ENCODE results near the gene A4GNT.

GRCh38 chr3:138114431-138114918 is 17.7 kb downstream of the A4GNT start:
- TF ChIP-seq, protein P1, sequence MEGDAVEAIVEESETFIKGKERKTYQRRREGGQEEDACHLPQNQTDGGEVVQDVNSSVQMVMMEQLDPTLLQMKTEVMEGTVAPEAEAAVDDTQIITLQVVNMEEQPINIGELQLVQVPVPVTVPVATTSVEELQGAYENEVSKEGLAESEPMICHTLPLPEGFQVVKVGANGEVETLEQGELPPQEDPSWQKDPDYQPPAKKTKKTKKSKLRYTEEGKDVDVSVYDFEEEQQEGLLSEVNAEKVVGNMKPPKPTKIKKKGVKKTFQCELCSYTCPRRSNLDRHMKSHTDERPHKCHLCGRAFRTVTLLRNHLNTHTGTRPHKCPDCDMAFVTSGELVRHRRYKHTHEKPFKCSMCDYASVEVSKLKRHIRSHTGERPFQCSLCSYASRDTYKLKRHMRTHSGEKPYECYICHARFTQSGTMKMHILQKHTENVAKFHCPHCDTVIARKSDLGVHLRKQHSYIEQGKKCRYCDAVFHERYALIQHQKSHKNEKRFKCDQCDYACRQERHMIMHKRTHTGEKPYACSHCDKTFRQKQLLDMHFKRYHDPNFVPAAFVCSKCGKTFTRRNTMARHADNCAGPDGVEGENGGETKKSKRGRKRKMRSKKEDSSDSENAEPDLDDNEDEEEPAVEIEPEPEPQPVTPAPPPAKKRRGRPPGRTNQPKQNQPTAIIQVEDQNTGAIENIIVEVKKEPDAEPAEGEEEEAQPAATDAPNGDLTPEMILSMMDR (IDR thresholded peaks at IDR 0.05): no peak
- no peak for TF ChIP-seq POLR2A (IDR thresholded peaks at IDR 0.05)

Measured in uterus (tissue), 2 donors.